Brain pericyte (primary cell): ENCODE measurements around the gene HMGCLL1.

Source experiments
- DNase-seq: peaks from one replicate; pipeline ENCODE4 v3.0.0-alpha.2; 2012; ENCODE audit warnings: low read depth, low spot score

The HMGCLL1 gene

DNA sequence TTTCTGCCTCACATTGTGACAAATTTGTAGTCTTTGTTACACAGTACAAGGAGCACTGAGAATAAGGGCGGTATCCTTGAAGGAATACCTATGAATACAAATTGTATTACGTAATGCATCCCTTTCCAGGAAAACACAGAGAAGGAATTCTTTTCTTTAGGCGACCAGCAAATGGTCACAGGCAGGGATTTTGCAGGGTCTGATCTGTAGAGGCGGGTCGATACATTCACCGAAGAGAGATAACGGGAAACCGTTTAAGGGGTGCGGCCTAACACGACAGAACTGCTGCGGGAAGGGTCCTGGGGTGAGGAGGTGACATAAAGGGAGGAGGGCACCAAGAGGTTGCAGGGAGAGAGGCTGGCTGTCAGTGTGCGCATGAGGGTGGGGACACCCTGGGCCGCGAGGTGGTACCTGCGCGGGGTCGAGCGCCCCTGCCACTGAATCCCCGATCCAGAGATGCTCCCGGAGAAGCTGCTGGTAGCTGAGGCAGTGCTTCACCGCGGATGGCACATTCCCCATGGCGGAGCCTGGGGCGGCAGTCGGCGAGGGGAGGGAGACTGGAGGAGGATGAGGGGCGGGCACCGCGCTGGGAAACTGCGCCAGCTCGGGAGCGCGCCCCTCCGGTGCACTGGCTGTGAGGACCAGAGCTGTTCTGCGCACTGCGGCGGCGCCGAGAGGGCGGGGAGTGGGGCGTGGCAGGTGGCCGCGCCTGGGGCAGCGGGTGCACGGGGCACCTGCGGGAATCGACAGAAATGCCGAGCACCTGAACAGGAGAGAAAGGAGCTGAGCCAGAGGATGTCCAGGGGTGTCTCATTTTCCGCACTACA, at the start of gene HMGCLL1:
HMGCLL1 (minus strand) TSS at position 656 of the 827 bp plus-strand sequence; CDS start at position 519, 137 bp downstream.
- DNase-seq = no peak

DNA sequence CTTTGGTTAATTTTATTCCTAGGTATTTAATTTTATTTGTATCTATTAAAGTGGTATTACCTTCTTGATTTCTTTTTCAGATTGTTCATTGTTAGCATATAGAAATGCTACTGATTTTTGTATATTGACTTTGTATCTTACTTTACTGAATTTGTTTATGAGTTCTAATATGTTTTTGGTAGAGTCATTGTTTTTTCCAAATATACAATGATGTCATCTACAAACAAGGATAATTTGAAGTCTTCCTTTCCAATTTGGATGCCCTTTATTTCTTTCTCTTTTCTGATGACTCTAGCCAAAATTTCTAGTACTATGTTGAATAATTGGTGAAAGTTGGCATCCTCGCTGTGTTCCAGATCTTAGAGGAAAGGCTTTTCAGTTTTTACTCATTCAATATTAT, 43.0 kb upstream of the HMGCLL1 start:
- no peak for DNase-seq

DNA sequence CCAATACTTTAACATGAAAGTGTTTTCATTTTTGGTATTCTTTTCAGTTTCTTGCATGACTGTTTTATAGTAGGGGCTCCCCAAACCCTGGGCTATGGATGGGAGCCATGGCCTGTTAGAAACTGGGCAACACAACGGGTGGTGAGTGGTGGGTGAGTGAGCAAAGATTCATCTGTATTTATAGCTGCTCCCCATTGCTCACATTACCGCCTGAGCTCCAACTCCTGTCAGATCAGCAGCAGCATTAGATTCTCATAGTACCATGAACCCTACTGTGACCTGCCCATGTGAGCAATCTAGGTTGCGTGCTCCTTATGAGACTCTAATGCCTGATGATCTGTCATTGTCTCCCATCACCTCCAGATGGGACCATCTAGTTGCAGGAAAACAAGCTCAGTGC, 42.3 kb upstream of the HMGCLL1 start:
- no peak for DNase-seq

DNA sequence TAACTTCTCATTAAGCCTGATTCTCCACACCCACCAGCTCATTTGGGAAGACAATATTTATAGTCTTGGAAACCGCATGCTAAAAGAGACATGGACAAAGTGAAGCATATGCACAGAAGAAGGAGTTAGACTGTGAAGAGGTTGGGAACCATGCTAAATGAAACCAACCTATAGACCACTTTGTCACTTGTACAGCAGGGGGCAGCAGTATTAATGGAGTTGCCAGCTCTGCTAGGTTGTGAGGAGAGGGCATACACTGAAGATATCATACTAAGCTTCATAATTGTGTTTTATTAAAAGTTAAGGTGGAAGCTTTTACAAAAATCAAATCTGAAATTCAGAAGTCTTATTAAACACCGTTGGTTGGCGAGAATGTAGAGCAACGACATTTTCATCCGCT, 38.3 kb upstream of the HMGCLL1 start:
- no peak for DNase-seq

DNA sequence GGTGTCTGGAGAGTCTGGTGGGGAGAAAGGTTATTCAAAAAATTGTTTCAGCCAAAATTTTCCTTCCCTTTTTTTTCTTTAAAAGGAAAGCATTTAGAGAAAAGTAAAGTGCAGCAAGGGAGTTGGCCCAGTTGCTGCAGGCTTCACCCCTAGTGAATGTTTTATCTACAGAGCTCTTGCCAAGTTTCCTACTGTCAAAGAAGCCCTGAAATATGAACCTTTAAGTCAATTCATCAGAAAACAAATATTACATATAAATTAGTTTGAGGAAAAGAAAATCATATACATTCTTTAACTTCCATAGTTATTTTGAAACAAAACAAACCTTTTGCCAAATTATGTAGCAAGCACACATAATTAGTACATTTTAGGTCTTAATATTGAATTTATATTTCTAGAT, 25.0 kb upstream of the HMGCLL1 start:
- no peak for DNase-seq

DNA sequence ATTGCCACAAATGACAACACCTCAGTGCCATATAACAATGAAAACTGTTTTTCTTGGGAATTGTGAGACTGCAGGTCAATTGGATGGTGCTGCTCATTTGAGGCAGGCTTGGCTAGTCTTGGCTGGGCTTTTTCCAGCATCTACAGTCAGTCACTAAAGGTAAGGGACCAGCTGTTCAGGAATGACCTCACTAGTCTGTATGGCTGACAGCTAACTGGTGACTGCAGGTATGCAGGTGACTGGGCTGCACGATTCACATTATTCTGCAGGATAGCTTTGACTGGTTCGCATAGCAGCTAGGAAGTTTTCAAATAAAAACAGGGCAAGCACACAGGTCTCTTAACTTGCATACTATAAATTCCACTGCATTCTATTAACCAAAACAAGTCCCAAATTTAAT, 22.1 kb upstream of the HMGCLL1 start:
- DNase-seq = no peak

DNA sequence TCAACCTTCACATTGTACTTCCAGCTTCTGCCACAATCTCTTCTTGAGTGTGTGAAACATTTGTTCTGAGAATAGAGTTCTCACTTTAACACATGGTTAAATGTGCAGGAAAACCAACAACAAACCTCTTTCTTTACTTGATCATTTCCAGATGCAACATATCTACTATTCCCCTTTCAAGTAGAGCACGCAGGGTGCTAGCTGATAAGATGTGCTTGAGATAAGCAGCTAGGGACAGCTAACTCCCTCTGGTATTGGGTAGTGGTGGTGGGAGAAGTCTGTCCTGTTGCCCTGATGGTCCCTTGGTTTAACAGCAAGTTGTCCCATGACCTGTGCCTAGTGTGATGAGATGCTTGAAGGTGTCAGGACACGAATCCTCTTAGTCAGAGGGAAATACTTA, 15.4 kb upstream of the HMGCLL1 start:
- DNase-seq = no peak

DNA sequence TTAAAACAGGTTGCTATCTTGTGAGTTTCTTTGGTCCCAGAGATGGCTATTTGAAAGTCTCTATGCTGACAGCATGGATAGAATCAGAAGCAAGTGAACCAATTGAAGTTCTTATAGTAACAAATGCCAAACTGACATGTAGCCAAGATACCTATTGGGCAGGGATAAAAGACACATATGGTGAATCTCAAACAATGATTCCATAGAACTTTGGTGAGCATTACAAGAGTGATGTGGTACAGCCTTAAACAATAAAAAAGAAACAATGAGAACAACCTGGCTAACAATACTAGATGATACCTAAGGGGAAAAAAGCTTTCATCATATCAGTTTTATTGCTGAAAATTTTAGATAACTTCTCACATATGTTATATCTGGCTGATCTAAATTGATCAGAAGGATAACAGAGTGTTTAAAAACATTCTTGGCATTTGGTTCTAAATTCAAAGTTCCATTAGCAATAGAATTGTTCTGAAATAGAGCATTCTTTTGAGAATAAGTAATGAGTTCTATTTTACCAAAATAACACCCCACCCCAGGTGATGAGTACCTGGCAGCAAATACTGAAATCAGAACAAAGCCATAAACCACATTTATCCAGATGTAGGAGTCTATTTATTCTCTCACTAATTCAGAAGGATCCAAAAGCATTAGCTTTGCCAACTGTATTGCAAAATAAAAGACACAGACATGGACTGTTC, 5.8 kb upstream of the HMGCLL1 start:
- DNase-seq = no peak

DNA sequence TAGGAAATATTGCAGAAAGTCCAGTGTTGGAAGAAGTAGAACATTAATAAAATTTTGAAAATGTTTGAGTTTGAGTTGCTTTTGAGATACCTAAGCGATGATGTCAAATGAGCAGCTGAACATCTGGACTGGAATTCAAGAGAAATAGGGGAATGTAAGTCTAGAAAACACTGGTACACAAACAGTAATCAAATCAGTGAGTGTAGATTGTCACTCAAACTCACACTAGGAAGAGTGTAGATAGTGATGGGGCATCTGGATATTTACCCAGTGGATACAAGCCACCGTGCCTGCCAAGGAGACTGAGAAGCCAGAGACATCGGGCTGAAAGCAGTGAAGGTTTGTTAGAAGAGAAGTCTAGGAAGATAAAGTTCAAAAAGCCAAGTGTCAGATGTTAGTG, 2.2 kb downstream of the HMGCLL1 start:
- DNase-seq = no peak

DNA sequence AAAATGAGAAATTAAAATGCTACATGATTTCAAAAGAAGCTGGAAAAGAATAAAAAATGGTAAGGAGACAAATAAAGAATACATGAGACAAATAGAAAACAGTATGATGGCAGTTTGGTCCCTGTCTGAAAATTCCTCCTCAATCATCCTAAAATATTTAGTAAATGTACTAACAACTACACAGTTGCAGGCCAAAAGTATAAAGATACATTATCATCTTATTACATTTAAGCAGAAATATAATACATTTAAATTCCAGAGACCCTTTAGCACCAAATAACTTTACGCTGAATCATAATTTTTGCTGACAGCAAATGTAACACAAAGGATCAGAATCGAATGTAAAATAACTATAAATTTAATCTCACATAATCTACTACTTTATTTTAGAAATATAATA, 4.4 kb downstream of the HMGCLL1 start:
- DNase-seq = no peak

DNA sequence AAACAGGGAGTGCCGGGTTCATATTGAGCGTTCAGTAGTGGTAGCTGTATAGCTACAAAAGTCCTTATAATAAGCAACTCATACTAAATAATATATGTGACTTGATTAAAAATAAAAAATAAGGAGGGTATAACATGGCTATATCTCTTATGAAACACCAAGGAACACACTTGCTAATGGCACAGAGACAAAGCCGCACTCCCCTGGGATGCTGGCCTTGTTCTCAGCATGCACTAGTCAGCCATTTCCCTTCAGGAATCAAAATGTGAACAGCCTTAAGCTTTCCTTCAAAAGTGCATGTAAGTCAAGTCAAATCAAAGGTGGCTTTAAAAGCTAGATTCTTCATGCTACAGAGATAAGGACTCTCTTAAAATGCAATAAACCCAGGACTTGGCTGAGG, 9.4 kb downstream of the HMGCLL1 start:
- no peak for DNase-seq

DNA sequence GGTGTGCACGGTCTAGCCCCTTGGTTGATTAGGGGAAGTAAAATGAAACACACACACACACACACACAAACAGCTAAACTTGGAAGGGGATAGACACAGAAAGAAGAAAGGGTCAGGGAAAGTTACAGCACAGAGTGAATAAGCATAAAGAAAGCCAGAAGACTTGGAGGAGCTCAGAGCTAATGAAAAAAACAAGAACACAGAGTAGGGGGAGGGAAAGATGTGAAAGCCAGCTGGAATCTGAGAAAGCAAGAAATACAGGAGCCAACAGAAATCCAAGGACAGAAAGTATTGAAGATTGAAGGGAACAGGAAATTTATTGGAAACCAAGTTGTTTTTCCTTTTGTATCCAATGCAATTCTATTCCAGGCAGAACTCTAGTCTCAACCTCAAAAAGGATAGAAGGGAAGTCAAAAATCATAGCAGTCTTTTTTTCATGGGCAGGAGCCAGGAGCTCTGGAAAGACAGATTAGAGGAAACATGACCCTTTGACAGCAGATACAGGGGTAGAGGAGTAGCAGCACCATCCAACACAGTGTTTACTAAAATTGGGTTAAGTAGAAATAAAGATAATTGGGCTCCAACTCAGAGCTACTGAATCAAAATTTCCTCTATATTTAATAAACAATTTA, 10.1 kb downstream of the HMGCLL1 start:
- no peak for DNase-seq

DNA sequence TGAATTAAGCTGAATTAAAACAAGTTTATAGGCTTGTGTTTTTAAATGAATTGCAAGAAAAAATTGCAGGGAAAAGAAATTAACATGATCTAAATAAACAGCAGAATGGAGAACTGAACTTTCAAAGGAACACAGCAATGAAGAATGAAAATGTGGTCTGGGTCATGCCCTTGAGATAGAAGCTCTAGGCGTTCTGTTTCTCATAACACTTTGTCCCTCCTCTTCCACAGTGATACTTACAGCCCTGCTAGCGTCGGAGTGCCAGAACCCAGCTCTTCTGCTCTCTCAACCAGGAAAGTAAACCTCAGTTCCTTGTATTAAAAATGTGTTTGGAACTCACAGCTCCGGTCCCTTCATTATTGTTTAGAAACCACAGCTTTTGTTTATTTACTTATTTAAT, 11.4 kb downstream of the HMGCLL1 start:
- DNase-seq = no peak

DNA sequence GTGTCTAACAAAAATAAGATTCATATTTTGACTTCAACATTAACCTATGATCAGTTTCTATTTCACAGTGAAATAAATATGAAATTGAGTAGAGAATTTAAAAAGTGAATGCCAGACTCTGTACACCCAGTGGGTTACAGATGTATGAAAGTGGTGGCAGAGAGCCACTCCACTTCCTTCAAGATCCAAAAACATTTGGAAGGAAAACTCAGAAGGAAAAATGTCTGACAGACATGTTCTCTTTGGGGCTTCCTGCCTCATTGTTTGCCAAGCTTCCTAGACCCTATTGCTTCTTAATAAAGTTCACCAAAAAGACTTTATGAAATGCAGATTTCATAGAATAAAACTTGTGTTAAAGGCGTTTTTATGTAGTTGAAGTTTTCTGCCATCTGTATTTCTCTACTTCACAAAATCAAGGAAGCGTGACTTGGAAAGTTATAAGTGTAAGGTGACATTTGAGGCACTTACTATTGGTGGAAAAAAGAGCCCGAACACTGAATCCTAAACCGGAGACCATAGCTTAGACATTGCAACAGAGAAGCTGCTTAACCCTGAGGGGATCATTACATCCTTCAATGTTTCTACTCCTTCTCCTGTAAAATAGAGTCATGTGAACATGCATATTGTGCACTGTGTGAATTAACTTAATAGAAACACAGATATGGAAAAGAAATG, 12.8 kb downstream of the HMGCLL1 start:
- DNase-seq = no peak

DNA sequence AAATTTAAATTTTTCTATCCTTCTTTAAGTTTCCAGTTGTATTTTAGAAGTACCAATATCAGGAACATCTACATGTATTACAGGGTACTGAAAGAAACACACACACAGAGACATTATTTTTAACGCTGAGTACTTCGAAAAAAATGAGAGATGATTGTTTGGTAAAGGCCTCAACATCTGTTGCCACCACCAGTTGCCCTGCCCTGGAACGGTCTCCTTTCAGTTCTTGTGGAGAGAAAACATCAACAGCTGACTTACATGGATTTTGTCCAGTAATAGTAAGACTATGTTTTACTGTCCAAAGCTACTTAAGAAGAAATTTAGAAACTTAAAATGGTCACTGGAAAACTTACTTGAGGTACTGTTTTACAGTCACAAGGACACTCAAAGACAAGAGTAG, 16.7 kb downstream of the HMGCLL1 start:
- no peak for DNase-seq

DNA sequence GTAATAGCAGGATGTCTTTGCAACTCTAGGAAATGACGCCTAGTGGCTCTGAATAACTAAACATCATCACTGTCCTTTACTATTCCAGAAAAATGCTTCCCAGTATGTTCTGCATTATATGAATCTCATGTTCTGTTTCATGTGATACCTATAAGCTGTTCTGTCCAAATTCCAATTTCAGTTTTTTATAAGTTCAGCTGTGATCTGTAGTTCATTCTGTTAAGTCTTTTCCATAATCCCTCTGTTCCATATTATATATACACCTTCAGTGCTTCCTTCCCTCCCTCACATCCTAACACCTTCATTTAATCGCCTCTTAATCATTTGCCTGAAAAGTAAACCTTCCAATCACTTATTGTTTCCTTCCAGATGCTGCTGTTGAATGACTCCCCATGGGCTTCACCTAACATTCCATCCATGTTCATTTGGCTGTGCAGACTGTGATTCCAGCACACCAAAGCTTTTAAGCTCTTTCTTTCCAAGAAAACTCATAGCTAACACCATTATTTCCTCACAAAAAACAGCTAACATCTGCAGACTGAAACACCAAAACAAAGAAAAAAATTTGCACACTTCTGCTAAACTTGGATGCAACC, 18.6 kb downstream of the HMGCLL1 start:
- no peak for DNase-seq

DNA sequence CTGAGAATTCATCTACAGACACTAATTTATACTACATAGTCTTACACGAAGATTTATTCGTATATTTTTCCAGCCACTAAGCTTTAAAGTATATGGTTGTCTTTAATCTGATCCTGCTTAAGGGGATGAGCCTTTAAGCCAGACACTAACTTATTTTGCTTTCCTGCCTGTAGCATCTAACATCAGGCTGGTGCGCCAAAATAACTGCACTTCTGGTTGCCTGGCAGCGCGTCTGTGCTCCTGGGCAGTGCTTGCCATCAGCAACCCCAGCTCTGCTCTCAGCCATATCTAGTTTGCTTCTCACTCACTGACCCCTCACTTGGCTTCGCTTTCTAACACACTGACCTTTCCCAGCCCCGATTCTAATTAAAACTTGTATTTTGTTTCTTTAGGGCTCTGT, 21.8 kb downstream of the HMGCLL1 start:
- no peak for DNase-seq

DNA sequence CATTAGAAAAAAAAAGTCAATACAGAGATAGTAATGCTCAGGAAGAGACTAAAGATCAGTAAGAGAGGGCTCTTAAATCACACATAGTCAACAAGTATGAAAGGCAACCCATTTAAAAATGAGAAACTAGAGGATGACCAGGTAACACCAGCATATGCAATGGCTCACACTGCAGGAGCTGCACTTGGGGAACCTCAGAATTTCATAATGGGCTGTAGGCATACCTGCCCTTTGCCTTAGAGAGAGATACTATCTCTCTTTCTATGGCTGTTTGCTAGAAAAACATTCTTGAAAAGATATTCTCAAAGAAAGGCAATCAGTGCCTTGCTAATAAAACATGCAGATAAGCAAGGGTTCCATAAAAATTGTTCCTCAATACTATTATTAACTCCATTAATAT, 33.2 kb downstream of the HMGCLL1 start:
- no peak for DNase-seq

DNA sequence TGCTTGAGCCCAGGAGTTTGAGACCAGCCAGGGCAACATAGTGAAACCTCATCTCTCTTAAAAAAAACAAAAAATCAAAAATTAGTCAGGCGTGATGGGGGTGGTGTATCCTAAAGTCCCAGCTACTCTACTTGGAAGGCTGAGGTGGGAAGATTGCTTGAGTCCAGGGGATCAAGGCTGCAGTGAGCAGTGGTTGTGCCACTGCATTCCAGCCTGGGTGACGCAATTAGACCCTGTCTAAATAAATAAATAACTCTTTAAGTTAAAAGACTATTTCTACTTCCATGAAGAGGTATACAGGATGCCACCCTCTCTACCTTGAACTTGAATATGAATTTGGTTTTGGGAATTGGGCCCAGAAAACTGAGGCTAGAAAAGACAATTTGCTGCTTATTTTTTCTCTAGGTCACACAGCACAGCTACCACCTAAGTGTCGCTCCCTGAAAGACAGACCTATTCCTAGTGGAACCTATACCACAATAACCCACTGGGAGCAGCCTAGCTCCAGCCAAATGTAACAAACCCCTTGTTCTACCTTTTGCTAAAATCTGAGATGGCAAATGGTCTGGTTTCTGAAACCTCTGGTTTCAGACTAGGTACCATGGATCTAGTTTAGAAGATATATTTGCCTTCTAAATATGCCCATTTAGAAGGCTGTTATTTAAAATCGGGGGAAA, 35.2 kb downstream of the HMGCLL1 start:
- no peak for DNase-seq

DNA sequence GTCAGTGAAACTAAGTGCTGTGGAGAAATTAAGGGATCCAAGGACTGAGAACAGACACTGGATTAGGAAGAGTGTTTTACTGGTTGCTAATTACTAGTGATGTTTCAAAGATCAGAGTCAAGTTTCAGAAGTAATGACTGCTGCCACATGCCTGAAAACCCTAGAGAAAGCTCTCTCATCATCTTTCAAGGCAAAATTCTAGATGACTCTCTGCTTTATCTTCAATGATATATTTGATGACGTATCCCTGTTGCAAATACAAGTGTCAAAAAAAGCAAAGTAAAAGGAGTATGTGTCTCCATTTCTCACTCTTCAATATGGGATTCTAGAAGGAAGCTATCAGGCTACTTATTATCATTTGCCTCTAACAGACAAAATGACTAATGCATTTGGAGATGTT, 38.0 kb downstream of the HMGCLL1 start:
- DNase-seq = no peak

DNA sequence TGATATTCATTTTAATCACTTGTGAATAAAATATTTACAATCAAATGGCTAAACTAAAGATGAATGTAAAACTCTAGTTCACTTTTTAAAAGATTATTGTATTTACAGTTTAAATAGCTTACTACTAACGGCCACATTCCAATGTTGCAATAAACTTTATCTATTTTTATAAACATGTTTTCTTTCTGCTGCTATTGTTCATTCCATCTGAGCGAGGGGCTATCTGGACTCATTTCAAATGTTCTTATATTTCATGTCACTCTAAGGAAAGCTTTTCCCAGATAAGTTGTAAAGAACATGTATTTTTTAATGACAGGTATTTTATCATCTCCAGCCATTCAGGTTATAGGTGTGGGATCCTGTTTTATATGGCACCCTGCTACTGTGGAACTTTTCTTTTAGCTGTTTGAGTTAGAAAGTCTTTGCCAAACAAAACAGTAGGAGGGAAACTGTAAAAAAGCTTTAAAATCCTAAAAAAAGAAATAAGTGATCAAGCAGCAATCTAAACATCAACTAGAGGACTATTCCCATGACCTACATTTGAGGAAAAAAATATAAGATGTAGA, 42.5 kb downstream of the HMGCLL1 start:
- DNase-seq = no peak
